GF-D8 (cell line): ENCODE results near the gene PRKG1.

Experiments
- DNase-seq: peaks from one replicate; lab custom pipeline; 2025; lab: John Stamatoyannopoulos, UW

PRKG1 gene

GRCh38 chr10:51076299-51076841 is 2.1 kb downstream of the PRKG1 start:
- no peak for DNase-seq

- DNase-seq: no peak
Measured at GRCh38 chr10:51077074-51077473, 2.8 kb downstream of the PRKG1 start.

GRCh38 chr10:51077507-51077906 is 3.2 kb downstream of the PRKG1 start:
- DNase-seq: no peak

GRCh38 chr10:51079331-51079730 is 5.0 kb downstream of the PRKG1 start:
- DNase-seq: no peak

GRCh38 chr10:51079766-51080165 is 5.5 kb downstream of the PRKG1 start:
- DNase-seq: no peak

GRCh38 chr10:51080311-51081006 is 6.2 kb downstream of the PRKG1 start:
- DNase-seq: no peak

- no peak for DNase-seq
Measured at GRCh38 chr10:51082857-51083256, 8.6 kb downstream of the PRKG1 start.

GRCh38 chr10:51083356-51083853 is 9.1 kb downstream of the PRKG1 start:
- DNase-seq: no peak

GRCh38 chr10:51085204-51085603 is 10.9 kb downstream of the PRKG1 start:
- DNase-seq: no peak

- no peak for DNase-seq
Measured at GRCh38 chr10:51086710-51087109, 12.4 kb downstream of the PRKG1 start.

GRCh38 chr10:51087114-51087513 is 12.8 kb downstream of the PRKG1 start:
- no peak for DNase-seq

GRCh38 chr10:51090190-51090589 is 15.9 kb downstream of the PRKG1 start:
- no peak for DNase-seq

GRCh38 chr10:51092402-51092801 is 18.1 kb downstream of the PRKG1 start:
- DNase-seq: no peak

GRCh38 chr10:51095444-51095843 is 21.2 kb downstream of the PRKG1 start:
- DNase-seq: no peak

- DNase-seq: no peak
Measured at GRCh38 chr10:51097546-51097945, 23.3 kb downstream of the PRKG1 start.

GRCh38 chr10:51100221-51100620 is 25.9 kb downstream of the PRKG1 start:
- DNase-seq: no peak

GRCh38 chr10:51103554-51104217 is 29.4 kb downstream of the PRKG1 start:
- no peak for DNase-seq

- DNase-seq: no peak
Measured at GRCh38 chr10:51106311-51106945, 32.1 kb downstream of the PRKG1 start.

GRCh38 chr10:51108406-51108805 is 34.1 kb downstream of the PRKG1 start:
- no peak for DNase-seq

- DNase-seq: no peak
Measured at GRCh38 chr10:51109801-51110533, 35.7 kb downstream of the PRKG1 start.

- no peak for DNase-seq
Measured at GRCh38 chr10:51112013-51112412, 37.7 kb downstream of the PRKG1 start.

- DNase-seq: no peak
Measured at GRCh38 chr10:51113007-51113406, 38.7 kb downstream of the PRKG1 start.
